NOMO-1 (cell line): ENCODE data around the gene KRT2.

ENCODE experiments used
- DNase-seq, 2 experiments: peaks; one replicate each; lab custom pipeline; 2025; ENCODE audit not compliant: unreplicated experiment in 2 of 2; lab: John Stamatoyannopoulos, UW

Gene KRT2

DNA sequence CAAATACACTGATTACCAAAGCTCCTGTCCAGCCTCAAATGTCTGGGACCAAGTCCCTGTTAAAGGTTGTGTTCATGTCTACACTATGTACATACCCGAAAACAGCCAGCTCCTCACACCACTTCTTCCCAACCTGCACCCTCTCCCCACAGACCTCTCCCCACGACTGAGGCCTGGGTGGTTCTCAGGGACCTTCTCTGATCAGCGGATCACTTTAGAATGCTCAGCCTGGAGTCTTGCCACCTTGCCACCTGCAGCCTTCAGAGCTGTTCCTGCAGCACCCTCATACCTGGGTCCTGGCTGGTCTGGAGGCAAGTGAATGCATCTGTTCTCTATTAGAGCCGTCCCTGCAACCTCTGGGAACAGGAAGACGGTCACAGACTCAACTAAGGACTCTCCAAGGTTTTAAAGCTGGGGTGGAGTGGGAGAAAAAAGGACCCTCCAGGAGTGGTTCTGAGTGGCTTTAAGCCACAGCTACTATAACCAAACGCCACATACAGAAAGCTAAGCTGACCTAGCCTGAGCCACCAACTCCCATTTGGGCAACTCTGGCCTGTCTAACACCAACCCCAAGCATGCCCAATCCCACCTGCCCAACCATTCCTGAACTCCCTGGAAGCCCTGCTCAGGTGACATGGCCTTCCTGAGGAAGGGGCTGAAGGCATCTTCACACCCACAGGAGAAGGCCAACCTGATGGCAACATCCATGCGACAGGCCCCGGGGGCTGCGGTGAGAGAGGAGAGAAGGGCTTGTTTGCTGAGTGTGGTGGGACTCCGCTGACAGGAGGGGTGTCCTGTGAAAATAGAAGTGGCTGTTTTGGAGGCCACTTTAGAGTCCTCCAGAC lies 8.6 kb downstream of the KRT2 start:
- no peak for DNase-seq

DNA sequence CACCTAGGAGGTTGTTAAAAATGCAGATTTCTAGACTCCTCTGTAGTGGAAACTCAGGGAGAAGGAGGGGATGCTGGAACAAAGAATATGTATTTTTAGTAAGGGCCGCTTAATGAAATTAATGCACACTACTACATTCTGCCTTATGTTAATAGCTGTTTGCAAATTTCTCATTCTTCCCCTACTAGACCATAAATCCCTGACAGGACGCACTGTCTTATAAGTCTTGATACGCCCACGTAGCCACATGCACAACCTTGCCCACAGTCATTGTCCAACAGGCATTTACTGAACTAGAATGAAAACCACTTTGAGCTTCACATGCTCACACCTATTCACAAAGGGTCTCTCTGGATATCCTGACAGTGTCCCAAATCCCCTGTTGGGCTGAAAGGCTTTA lies 10.5 kb downstream of the KRT2 start:
- DNase-seq = no peak

DNA sequence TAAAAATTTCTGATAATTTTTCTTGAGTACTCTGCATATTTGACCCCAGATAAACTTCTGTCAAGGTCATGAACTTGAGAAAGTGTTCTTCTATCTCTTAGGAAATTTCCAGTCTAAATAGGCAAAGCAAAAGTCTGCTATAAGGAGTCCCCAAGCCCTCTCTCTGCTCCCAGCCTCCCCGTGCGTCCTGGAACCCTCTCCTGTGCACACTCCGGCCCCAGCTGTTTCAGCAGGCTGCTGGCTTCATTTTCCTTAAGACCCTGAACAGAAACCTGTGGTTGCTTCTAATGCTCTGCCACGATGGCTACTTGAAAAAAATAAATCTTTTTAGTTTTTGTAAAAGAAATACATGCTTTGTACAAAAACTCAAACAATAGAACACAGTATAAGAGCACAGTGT lies 14.7 kb downstream of the KRT2 start:
- no peak for DNase-seq

DNA sequence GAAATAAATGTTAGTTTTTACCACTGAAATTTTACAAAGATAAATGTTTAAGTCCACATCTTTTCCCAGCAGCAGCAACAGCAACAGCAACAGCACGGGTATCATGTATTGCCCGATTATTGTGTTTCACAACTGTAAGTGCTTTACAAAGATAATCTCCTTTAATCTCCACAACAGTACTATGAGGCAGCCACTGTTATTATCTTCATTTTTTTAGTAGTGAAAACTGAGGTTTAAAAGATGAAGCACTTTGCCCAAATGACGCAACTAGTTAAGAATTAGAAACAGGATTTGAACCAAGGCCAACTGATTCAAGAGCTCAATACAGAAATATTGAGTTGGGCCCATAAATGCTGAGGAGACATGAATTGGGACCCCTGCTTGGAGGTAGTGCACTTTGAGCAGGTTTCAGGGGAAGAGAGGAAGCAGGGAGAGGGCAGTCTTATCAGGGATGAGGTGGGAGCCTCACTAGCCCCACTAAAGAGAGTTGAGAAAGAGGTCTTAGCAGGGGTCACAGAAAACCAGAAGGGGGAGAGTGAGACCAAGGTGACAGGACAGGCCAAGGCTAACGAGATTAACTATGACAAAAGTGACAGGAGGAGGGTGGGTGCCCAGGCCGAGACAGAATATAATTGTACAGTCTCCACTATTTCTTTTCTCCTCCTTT lies 15.3 kb downstream of the KRT2 start:
- no peak for DNase-seq

DNA sequence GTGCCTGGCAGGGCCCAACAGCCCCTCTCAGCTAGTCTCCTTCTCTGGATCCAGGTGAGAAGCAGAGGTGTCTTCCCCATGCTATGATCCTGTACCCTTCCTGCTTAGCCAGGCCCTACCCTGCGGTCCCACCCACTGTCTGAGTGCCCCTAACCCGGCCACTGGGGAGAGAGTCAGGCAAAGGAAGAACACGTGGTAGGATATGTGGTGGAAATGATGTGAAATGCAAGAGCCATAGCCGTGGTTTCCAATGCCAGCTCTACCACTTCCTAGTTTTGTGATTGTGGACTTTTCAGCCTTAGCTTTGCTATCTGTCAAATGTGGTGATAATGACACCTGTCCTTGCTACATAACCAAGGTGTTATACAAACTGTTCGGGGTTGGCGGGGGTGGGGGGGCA lies 15.8 kb downstream of the KRT2 start:
- no peak for DNase-seq

DNA sequence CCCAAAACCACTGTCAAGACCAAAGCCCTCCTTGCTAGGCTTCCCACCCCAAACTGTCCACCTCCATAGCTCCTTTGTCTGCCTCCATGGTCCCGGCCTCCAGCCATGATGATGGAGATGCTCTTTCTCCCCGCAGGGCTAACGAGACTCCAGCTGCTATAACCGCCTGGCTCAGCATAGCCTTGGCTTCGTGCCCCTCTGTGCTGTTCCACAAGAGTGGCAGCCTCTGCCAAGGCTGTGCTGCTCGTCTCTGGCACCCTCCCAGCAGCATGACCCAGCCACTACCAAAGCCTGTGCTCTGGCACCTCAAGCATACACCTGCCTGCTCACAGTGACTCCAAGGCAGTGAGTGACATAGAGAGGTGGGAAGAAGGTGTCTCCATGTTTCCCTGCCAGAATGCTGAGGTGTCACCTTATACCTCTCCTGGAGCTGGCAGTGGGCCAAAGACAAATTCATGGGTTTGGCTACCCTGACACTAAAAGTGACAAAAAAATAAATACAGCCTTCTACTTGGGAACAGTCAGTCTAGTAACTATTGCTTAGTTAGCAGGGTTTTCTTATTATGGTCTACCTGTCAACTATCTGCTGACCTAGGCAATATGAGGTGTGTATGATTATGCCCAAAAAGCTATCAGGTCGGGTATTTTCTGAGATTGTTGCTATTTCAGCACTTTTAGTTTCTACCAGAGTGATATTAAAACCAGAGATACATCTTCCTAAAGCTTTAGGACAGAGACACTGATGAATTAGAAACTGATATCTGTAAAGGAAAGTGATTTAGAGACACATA lies 17.6 kb downstream of the KRT2 start:
- no peak for DNase-seq

DNA sequence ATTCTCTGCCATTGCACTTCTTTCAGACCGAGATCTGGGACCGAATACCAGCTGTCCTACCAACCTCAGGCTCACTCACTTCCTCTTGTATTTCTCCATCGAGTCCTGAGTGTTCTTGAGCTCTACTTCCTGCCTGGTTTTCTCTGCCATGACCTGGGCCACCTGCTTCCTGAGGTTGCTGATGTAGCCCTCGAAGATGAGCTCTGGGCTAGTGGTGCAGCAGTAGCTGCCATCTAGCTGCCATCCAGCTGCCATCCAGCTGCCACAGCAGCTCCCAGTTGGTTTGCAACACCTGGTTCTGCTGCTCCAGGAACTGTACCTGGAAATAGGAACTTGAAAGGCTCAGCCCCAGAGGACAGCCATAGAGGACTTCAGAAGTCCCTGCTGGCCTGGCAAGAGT lies 18.6 kb downstream of the KRT2 start:
- no peak for DNase-seq

DNA sequence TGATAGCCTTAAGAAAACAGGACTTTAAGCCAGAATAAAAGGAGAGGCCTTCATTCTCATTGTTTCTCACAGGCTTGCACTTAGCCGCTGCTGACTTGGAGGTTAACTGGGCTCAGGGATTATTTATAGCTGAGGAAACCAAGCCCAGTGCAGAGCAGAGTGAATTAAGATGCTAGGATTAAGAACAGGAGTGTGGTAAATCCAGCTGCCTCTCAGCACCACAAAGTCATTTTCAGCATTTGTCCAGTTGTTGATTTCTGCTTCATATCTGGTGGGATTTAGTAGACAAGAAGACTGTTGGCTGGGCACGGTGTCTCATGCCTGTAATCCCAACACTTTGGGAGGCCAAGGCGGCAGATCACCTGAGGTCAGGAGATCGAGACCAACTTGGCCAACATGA lies 19.4 kb downstream of the KRT2 start:
- DNase-seq = no peak

DNA sequence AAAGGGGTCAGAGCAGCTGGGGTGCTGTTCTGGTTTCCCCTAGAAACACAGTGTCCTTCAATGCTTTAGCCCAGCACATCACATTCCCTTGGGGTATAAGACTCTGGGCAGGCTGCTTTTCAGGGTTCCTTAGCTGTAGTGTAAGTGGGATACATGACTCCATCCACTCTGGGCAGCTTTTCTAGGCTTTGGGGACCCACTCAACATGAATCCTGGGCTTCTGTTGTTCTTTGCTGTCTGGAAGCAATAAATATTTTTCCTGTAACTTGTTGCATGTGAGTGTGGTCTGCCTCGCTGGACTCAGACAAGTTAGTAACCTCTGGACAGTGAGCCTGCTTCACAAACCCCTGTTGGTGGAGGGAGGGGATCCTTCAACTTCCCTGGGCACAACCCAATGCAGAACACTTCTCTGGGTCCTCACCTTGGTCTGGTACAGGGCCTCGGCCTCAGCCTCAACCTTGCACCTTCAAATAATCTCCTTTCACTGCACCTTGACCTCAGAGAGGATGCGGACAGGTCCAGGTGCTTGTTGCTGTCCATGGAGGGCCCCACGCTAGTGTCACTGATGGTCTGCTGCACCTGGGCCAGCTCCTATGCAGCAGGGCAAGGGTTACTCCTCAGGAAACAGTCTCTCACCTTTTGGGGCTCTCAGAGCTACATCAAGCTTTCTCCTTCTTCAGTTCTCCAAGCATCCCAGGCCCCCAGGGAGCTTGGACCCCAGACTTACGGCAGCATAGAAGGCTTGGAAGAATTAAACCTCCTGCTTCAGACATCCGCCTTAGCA lies 20.1 kb downstream of the KRT2 start:
- DNase-seq = no peak

DNA sequence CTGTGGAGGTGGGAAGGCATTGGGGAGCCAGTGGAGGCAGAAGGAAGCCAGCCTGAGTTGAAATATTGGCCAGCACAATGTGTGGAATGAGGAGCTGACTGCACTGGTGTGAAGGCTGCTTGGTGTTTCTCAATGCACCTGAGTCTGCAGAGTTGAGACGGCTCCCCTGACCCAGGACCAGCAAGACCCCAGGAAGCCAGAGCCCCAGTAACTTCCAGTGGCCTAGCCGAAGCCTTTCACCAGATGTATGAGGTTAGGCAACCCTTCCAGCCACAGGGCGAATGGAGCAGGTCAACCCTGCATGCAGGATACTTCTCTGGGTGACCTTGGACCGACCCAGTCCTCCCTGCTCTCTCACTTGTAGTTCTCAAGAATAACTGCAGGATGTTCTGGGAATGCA lies 20.7 kb downstream of the KRT2 start:
- no peak for DNase-seq

DNA sequence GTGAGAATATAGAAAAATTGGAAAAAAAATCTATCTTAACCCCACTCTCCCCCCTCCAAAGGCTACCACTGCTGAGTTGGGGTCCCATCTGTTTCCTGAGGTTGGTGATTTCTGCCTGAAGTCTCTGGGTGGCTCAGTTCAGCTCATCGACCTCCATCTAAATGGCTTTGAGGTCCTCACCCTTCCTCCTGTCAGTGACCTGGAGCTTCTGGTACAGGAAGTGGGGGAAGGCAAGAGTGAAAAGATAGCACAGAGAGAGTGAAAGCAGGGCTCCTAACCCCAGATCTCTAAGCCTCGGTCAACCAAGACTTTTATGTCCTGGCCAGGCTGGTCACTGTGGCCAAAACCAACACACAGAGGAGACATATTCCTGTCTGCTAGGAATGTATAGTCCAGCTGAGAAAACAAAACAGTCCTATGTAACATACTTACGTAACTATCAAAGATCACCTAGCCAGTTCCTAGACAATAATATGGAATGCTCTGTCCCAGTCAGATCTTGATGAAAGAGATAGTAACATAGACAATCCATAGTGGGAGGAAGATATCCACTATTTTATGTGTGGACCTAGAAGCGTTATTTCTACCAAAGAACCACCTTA lies 21.3 kb downstream of the KRT2 start:
- DNase-seq = no peak

DNA sequence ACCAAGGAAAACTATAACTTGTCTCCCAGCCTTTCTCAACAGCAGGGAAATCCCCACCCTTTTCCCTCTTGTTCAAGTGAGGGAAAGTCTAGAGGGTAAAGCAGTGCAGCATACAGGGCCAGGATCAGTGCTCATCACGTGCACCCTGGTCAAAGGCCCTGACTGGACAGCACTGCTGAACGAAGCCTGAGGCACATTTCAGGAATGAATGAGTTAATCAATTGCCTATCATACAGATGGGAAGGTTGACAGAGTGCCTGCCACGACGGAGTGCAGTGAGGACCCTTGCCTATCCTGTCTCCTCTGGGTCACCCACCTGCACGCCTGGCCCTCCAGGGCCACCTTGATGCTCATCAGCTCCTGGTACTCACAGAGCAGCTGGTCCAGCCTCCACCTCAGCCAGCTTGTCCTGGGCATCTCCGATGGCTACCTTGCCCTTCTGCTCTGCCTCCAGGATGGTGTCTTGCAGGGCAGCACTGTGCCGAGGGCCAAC lies 22.0 kb downstream of the KRT2 start:
- no peak for DNase-seq

DNA sequence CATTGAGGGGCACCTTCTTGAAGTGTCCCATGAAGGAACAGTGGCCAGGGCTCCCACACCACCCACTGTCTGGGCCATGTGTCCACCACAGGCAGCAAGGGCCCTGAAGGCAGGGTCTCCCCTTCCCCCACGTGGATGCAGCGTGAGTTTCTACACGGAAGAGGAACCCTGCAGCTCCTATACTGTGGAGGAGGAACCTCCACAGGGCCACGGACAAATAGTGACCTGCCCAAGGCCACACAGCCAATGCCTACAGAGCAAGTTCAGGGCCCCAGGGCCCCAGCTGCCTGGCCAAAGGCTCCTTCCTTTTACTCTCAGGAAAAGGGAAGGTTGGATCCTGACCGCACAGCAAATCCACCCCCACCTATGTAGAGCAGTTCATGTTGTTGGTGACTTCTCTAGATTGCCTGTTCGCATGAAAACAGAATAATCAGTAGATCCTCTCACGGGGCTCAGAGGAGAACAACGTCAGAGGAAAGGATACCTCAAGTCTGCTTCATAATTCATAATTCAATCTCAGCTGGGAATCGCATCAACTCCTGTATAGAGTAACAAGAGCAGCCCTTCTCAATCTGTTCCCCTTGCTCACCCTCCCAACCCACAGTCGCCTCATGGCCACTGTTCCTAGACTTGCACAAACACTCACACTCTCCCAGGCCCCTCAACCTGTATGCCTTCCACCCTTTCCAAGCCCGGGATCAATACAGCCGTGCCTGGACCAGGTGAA lies 22.6 kb downstream of the KRT2 start:
- no peak for DNase-seq

DNA sequence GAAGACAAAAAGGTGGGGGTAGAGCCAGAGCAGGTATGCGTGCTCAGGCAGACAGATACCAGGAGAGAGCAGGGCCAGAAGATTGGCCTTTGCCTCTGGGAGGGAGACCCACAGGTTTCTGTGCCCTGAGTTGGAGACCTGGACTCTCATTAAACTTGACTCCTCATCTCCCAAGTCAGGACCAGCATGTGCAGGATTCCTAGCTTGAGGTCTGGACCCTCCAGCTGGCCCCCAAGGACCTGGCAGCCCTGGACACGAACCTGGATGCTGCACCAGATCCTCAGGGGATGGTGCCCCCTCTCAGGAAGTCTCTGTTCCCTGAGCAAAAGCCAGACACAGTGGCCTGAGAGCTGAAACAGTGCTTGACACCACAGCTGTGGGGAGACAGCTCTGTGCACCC lies 23.2 kb downstream of the KRT2 start:
- no peak for DNase-seq

DNA sequence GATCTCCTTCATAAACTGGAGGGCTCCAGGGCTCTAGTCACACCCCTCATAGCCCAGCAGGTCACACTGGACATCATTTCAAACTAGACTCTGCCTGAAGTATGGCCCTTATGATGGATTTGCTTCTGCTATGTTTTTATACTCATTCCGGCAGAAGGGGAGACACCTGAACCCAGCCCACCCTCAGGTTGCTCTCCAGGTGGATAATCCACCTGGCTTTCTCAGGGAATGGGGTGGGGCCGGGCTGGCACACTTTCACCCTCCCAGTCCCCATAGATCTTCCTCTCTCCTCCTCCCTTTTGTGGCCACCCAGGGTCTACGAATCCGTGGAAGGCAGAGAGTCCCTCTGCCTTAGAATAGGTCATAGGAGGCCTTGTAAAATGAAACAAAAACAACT lies 23.9 kb downstream of the KRT2 start:
- no peak for DNase-seq

DNA sequence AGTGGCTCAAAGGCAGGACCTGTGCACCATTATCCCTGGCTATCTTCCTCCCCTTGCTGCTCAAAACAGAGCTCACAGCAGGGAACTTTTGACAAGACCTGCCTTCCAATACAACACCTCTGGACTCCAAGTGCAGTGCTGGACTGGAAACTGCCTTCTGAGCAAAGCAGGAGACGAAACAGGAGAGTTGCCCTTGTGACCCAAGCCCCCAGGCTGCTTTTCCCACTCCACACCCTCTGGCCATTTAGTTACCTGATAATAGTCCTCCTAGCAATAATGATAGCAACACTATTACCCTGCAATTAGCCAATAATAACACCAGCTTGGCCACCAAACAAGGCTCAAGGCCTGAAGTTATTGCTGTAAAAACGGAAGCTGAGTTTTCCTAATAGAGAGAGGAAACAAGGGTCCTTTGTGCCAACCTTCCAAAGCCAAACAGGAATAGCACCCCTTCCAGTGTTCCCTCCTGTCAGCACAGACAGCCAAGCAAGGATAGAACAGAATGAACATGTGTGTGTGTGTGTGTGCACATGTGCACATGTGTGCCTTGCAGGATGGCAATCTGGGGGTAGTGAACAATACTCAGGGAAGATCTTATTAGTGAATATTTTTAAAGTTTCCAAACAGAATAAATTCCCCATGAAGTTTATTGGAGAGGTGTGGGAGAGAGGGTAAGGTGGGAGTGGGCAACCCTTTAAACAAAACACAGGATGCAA lies 24.5 kb downstream of the KRT2 start:
- DNase-seq = no peak

DNA sequence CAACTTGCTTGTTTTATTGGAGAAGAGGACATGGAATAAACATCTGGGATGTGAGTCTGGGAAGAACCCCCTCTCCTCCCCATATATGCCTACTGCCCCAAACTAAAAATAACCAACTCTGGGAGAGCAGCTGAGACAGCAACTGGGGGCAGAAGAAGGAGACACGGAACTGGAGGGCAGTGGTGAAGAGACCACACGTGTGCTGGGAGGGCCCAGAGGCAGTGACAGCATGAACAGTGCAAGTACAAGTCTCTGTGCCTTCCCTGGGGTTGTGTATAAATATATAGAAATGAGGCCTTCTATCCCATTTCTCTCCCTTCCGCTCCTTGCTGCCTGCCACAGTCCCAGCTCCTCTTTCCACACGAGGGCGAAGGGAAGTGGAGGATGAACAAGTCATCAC lies 29.7 kb downstream of the KRT2 start:
- DNase-seq = no peak

DNA sequence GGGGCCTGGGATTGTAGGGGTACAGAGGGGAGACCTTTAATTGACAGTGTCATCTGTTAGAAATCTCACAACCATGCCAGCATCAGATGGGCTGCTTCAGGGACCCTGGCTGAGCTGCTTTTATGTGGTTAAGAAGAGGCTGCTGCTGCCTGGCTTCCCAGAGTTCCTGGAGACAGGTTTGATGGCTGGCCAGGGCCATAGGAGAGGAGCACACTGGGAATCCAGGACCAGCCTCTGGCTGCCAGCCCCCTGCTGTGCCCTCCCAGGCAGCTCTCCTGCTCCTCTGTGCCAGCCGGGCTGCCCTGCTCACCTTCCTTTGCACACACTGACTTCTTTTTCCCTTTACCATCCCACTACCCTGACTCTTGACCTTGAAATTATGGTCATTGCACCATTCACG lies 33.1 kb downstream of the KRT2 start:
- DNase-seq = no peak

DNA sequence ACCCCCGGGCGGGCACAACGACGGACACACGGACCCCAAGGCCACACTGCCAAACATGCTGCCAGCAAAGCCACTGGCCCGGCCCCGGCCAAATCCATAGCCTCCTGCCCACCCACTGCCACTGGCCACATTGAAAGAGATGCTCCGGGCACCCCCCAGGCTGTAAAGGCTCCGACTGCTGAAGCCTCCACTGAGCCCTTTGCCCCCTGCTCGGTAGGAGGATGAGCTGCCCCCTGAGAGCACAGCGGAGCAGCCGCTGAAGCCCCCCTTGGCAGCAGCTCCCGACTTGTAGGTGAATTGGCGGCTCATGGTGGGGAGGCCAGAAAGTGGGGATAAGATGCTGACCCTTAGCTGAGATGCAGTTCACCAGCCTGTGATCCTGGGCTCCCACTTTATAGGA lies 33.8 kb downstream of the KRT2 start, which contains the start of gene KRT73:
TSS of gene KRT73 (minus strand) at position 344 of the 400 bp plus-strand sequence. CDS start at position 309, 35 bp downstream.
- no peak for DNase-seq
